HepG2 (cell line): ENCODE measurements around the gene COPS6. TPM values are rescaled to one million over a fixed set of nuclear protein-coding genes. Genes with fewer than 3 reads are reported as not detected.
A peak's percentile ranks its signal among the peaks of the same experiment; 100 is the strongest.

Experiments
- ATAC-seq: fragments of 200-7000 bp; cut with Tn5 transposase; 3 replicates; pipeline ENCODE4 v1.9.1; 2020; ENCODE audit warnings: mild to moderate bottlenecking, moderate library complexity
- BruUV-seq: library from RNA; stranded (reverse); fragments of 400-500 nt; replicated peaks from 2 replicates; lab custom pipeline; 2021; lab: Mats Ljungman, UMichigan
- CTCF ChIA-PET: fragments of 300-600 bp; formaldehyde crosslinking; extraction: SDS; loops from one replicate; lab custom pipeline; 2021; ENCODE audit warnings: low total read pairs, inconsistent platforms, low intra/inter-chr PET ratio; lab: Yijun Ruan, JAX
- POLR2A ChIA-PET: fragments of 350-600 bp; sonication (Branson Sonifier 250); formaldehyde crosslinking; loops from one replicate; lab custom pipeline; 2020; ENCODE audit warnings: antibody characterized with exemption, inconsistent platforms; lab: Yijun Ruan, JAX
- DNase-seq: peaks from one replicate; pipeline ENCODE4 v3.0.0-alpha.2; 2015; ENCODE audit warnings: low spot score
- FAIRE-seq: peaks from 3 replicates; lab custom pipeline; 2011; peaks lifted over from hg19 to GRCh38; lab: Jason Lieb, UNC
- H2AFZ ChIP-seq: one replicate; pipeline ENCODE4 v1.6.1; 2011; ENCODE audit warnings: low read length, inconsistent platforms
- H3K27ac ChIP-seq: fragments of 300-600 bp; 3 replicates; pipeline ENCODE4 v1.8.0; 2011; ENCODE audit warnings: mixed run types, mild to moderate bottlenecking, mixed read lengths, low read length, inconsistent platforms; ENCODE audit not compliant: insufficient read depth; ENCODE audit errors: extremely low read length
- H3K27me3 ChIP-seq, 2 experiments: fragments of 200-600 bp in 1 of 2; 2 replicates in 1 of 2; 3 replicates in 1 of 2; pipeline versions ENCODE4 v1.6.0 to v1.8.0; 2011; ENCODE audit warnings: low read length in 2 of 2, mild to moderate bottlenecking in 2 of 2, moderate library complexity in 2 of 2, inconsistent platforms in 1 of 2; ENCODE audit not compliant: insufficient read depth in 2 of 2, control insufficient read depth in 1 of 2
- H3K36me3 ChIP-seq, 2 experiments: fragments of 200-600 bp in 1 of 2; replicated peaks in 1 of 2; 2 replicates in 1 of 2; 3 replicates in 1 of 2; pipeline versions ENCODE4 v1.5.1 to v1.8.0; 2011; ENCODE audit warnings: low read length in 2 of 2, inconsistent platforms in 1 of 2; ENCODE audit not compliant: insufficient read depth in 2 of 2, control insufficient read depth in 1 of 2
- H3K4me1 ChIP-seq: 2 replicates; pipeline ENCODE4 v1.5.1; 2012; ENCODE audit warnings: low read length, inconsistent platforms; ENCODE audit not compliant: insufficient read depth
- H3K4me2 ChIP-seq: 2 replicates; pipeline ENCODE4 v1.6.0; 2011; ENCODE audit warnings: low read depth, low read length, inconsistent platforms
- H3K4me3 ChIP-seq, 3 experiments: fragments of 200-600 bp in 1 of 3; sonication (generic), shearing (Covaris generic) in 1 of 3; replicated peaks in 1 of 3; 2 replicates each; pipeline ENCODE4 v1.5.1; 2011 to 2016; ENCODE audit warnings: low read length in 3 of 3, inconsistent platforms in 2 of 3, low read depth in 2 of 3, mild to moderate bottlenecking in 2 of 3, control low read depth in 1 of 3, mixed read lengths in 1 of 3; ENCODE audit not compliant: insufficient read depth in 1 of 3
- H3K79me2 ChIP-seq: one replicate; pipeline ENCODE4 v1.6.1; 2011; ENCODE audit warnings: low read length, inconsistent platforms; ENCODE audit not compliant: insufficient read depth
- H3K9ac ChIP-seq: 2 replicates; pipeline ENCODE4 v1.6.0; 2011; ENCODE audit warnings: mild to moderate bottlenecking, low read depth, low read length, inconsistent platforms; ENCODE audit not compliant: insufficient read depth
- H3K9me3 ChIP-seq: 2 replicates; pipeline ENCODE4 v1.5.1; 2012; ENCODE audit warnings: mild to moderate bottlenecking, low read length
- H4K20me1 ChIP-seq: 2 replicates; pipeline ENCODE4 v1.6.0; 2011; ENCODE audit warnings: inconsistent platforms, mild to moderate bottlenecking, low read length, moderate library complexity; ENCODE audit not compliant: insufficient read depth
- GPBP1L1 ChIP-seq: sonication (generic); formaldehyde crosslinking; IDR thresholded peaks from 2 replicates; pipeline ENCODE4 v1.5.0; 2020; ENCODE audit warnings: mild to moderate bottlenecking, missing genetic modification reagents
- HNF4A ChIP-seq: sonication (generic); formaldehyde crosslinking; IDR thresholded peaks from 2 replicates; pipeline ENCODE4 v1.4.0; 2020; ENCODE audit warnings: missing genetic modification reagents
- HNF4G ChIP-seq, 2 experiments: sonication (generic) in 1 of 2; formaldehyde crosslinking in 1 of 2; IDR thresholded peaks; 2 replicates each; pipeline versions ENCODE4 v1.4.0 to v1.6.1; 2011 to 2020; ENCODE audit warnings: borderline replicate concordance in 2 of 2, low read depth in 2 of 2, mild to moderate bottlenecking in 2 of 2, low read length in 1 of 2, missing genetic modification reagents in 1 of 2, moderate library complexity in 1 of 2
- HOXA3 ChIP-seq: sonication (generic); formaldehyde crosslinking; IDR thresholded peaks from 2 replicates; pipeline ENCODE4 v1.5.0; 2020; ENCODE audit warnings: missing genetic modification reagents
- HOXA5 ChIP-seq: sonication (generic); formaldehyde crosslinking; IDR thresholded peaks from 2 replicates; pipeline ENCODE4 v1.4.0; 2020; ENCODE audit warnings: missing genetic modification reagents
- ISX ChIP-seq: sonication (generic); formaldehyde crosslinking; conservative IDR thresholded peaks from 2 replicates; pipeline ENCODE4 v1.5.0; 2020; ENCODE audit warnings: missing genetic modification reagents
- MAF1 ChIP-seq: sonication (generic); formaldehyde crosslinking; IDR thresholded peaks from 2 replicates; pipeline ENCODE4 v1.5.0; 2020; ENCODE audit warnings: missing genetic modification reagents, borderline replicate concordance
- MAFF ChIP-seq: IDR thresholded peaks from 2 replicates; pipeline ENCODE4 v1.6.1; 2011; ENCODE audit warnings: low read depth, low read length, improper control_type of control experiment
- MAFK ChIP-seq, 2 experiments: IDR thresholded peaks in 1 of 2; conservative IDR thresholded peaks in 1 of 2; 2 replicates each; pipeline ENCODE4 v1.6.1; 2011; ENCODE audit warnings: improper control_type of control experiment in 2 of 2, low read length in 2 of 2
- RBFOX2 ChIP-seq: fragments of 200-400 bp; formaldehyde crosslinking; IDR thresholded peaks from 2 replicates; pipeline ENCODE4 v1.6.1; 2017; ENCODE audit warnings: low read depth, mild to moderate bottlenecking, low read length
- SAP130 ChIP-seq: IDR thresholded peaks from 2 replicates; pipeline ENCODE4 v1.6.1; 2016; ENCODE audit warnings: low read depth
- SNAPC5 ChIP-seq: sonication (generic); formaldehyde crosslinking; IDR thresholded peaks from 2 replicates; pipeline ENCODE4 v1.8.1; 2023; ENCODE audit warnings: mild to moderate bottlenecking, missing genetic modification reagents, borderline replicate concordance
- TCF12 ChIP-seq, 2 experiments: fragments of 450-650 bp in 1 of 2; sonication (generic) in 1 of 2; formaldehyde crosslinking in 1 of 2; IDR thresholded peaks; 2 replicates each; pipeline versions ENCODE4 v1.6.1 to v1.8.0; 2017 to 2022; ENCODE audit warnings: antibody characterized with exemption in 1 of 2, mild to moderate bottlenecking in 1 of 2, missing genetic modification reagents in 1 of 2, moderate library complexity in 1 of 2
- U2AF1 ChIP-seq: fragments of 200-400 bp; formaldehyde crosslinking; optimal IDR thresholded peaks from 2 replicates; pipeline ENCODE3; 2017; ENCODE audit warnings: mild to moderate bottlenecking, low read depth, low read length
- UBTF ChIP-seq: sonication (generic); formaldehyde crosslinking; IDR thresholded peaks from 2 replicates; pipeline ENCODE4 v1.4.0; 2020; ENCODE audit warnings: mild to moderate bottlenecking, missing genetic modification reagents
- ZBTB38 ChIP-seq: sonication (generic); formaldehyde crosslinking; IDR thresholded peaks from 2 replicates; pipeline ENCODE4 v1.5.1; 2020; ENCODE audit warnings: mild to moderate bottlenecking, missing genetic modification reagents
- ZNF574 ChIP-seq: sonication (generic); formaldehyde crosslinking; IDR thresholded peaks from 2 replicates; pipeline ENCODE4 v1.4.0; 2020; ENCODE audit warnings: missing genetic modification reagents
- ZNF674 ChIP-seq: sonication (generic); formaldehyde crosslinking; IDR thresholded peaks from 2 replicates; pipeline ENCODE4 v1.5.0; 2020; ENCODE audit warnings: low read depth, mild to moderate bottlenecking, missing genetic modification reagents
- WGBS: methylation state at CpG from one replicate; pipeline ENCODE4 v1.1.6; 2017; ENCODE audit warnings: low lambda C conversion rate; 5-methylcytosine and 5-hydroxymethylcytosine counted together
- in situ Hi-C: cut with HindIII; loops from 2 replicates; pipeline ENCODE4 v1.10.0; 2017; ENCODE audit warnings: low pct_unique_long_range_greater_than_20kb; ENCODE audit not compliant: extremely low pct_ligation_motif_present
- intact Hi-C: fragments of 100-400 bp; cut with micrococcal nuclease; formaldehyde crosslinking; loops from one replicate; pipeline ENCODE4 v1.10.0; 2022; ENCODE audit not compliant: unreplicated experiment
- polyA plus RNA-seq, 8 experiments: library from polyadenylated mRNA; depleted of rRNA in 3 of 8; stranded (reverse) in 7 of 8; unstranded in 1 of 8; fragments of >200 nt; fragmentation: Illumina TruSeq in 4 of 8; extraction: Trizol in 4 of 8; gene quantifications; 2 replicates each; pipeline versions ENCODE4 v1.2.1 to v1.2.3, GENCODE V29; 2011 to 2016; ENCODE audit warnings: low read depth in 4 of 8, missing spikeins in 1 of 8, mixed read lengths in 1 of 8; ENCODE audit not compliant: insufficient read depth in 1 of 8
- total RNA-seq, 5 experiments: library from RNA; depleted of rRNA; stranded (reverse); fragments of >200 nt; fragmentation: Illumina TruSeq; extraction: Trizol; gene quantifications; 2 replicates each; pipeline ENCODE4 v1.2.3, GENCODE V29; 2016; ENCODE audit warnings: low read depth in 1 of 5

COPS6 gene
- total and polyA plus RNA-seq, 2 of the 13 experiments (the other 11 are each of a cell fraction or from before 2014, with no cell fraction given), result 33.4 to 117 TPM

- CTCF ChIA-PET, result no interaction called here
- DNase-seq (peak; percentile 61), ATAC-seq (no peak), FAIRE-seq (peak; percentile 48)
- in situ Hi-C loops (no loop called here), intact Hi-C loops (no loop called here)
- Histone ChIP-seq H3K4me2 (peak overlapping the region; percentile 50; the same call in 1 of the 2 replicates), H3K36me3 (peaks cover 24 to 55% of the 10 kb centered on the region in 2 experiments), H2AFZ (no peak overlapping the region), H3K9me3 (no peaks in the 10 kb centered on the region), H4K20me1 (peaks cover 36% of the 10 kb centered on the region), H3K27me3 (no peaks in the 10 kb centered on the region; a peak in 1 of 5 replicates), H3K4me3 (no peak overlapping the region), H3K79me2 (peaks cover 63% of the 10 kb centered on the region), H3K9ac (no peak overlapping the region), H3K27ac (peak overlapping the region; percentile 45), H3K4me1 (peaks cover 40% of the 10 kb centered on the region)
- no TSS peak for BruUV-seq
- POLR2A ChIA-PET, result interaction anchor here (0.6 to 0.8 kb wide), 2 partner anchors 10 to 27 kb away, joined by 3 to 4 read pairs; no protein-coding TSS in a partner anchor
- WGBS, result 54% methylated on average over 4 of the region's 4 CpGs
- peak; percentile 43; the same call in 1 of the 2 replicates for TF ChIP-seq ZNF574 (CRISPR knock-in tag)
- TF ChIP-seq HOXA3 (CRISPR knock-in tag), result 0 out of 2 replicates have a peak, but pooled peaks have one; percentile 15
- 0 out of 4 replicates have a peak, but pooled peaks of 1 of the 2 experiments have one; percentile 30 for TF ChIP-seq MAFK (conservative IDR thresholded peaks at IDR 0.05 in 1 of 2, IDR thresholded peaks at IDR 0.05 in 1 of 2; ENCODE audit: low read length in 2 of 2)
- peak; percentile 67 for TF ChIP-seq HNF4A
- TF ChIP-seq HNF4G (IDR thresholded peaks at IDR 0.05; ENCODE audit: borderline replicate concordance, low read depth, low read length), result peak; percentile 61; the same call in 1 of the 2 replicates
- TF ChIP-seq HNF4G (CRISPR knock-in tag; IDR thresholded peaks at IDR 0.05; ENCODE audit: borderline replicate concordance, low read depth), result no peak
- TF ChIP-seq U2AF1, result no peak
- 0 out of 2 replicates have a peak, but pooled peaks have one; percentile 24 for TF ChIP-seq ZBTB38 (CRISPR knock-in tag)
- no peak for TF ChIP-seq ISX (CRISPR knock-in tag)
- TF ChIP-seq SNAPC5 (CRISPR knock-in tag), result no peak
- TF ChIP-seq RBFOX2, result peak; percentile 56
- no peak for TF ChIP-seq TCF12 (IDR thresholded peaks at IDR 0.05)
- no peak for TF ChIP-seq TCF12 (CRISPR knock-in tag; IDR thresholded peaks at IDR 0.05)
- TF ChIP-seq MAF1 (CRISPR knock-in tag), result no peak
- peak; percentile 38; the same call in 1 of the 2 replicates for TF ChIP-seq SAP130 (CRISPR knock-in tag)
- TF ChIP-seq GPBP1L1 (CRISPR knock-in tag), result no peak
- TF ChIP-seq MAFF, result 0 out of 2 replicates have a peak, but pooled peaks have one; percentile 31
- TF ChIP-seq UBTF (CRISPR knock-in tag), result 0 out of 2 replicates have a peak, but pooled peaks have one; percentile 17
- no peak for TF ChIP-seq ZNF674 (CRISPR knock-in tag)
- TF ChIP-seq HOXA5 (CRISPR knock-in tag), result no peak
Measured at GRCh38 chr7:100077205-100077604, 11.6 kb upstream of the COPS6 start.
